Activated T-cell treated with anti-CD3 and anti-CD28 coated beads, Interleukin-2, amount 50 U/mL, for 48 hours (primary cell): ENCODE data around the gene GNB1.

Experiments
- DNase-seq, 2 experiments: peaks; one replicate each; pipeline ENCODE4 v3.0.0-alpha.2; 2020

GNB1 gene

GRCh38 chr1:1779691-1780597, 110.9 kb downstream of the GNB1 start:
- peak; percentile 70 to 75 for DNase-seq

- DNase-seq: peak in 1 of 2 experiments; percentile 26
These were observed 111.6 kb downstream of the GNB1 start for GRCh38 chr1:1779320-1779675.

DNA sequence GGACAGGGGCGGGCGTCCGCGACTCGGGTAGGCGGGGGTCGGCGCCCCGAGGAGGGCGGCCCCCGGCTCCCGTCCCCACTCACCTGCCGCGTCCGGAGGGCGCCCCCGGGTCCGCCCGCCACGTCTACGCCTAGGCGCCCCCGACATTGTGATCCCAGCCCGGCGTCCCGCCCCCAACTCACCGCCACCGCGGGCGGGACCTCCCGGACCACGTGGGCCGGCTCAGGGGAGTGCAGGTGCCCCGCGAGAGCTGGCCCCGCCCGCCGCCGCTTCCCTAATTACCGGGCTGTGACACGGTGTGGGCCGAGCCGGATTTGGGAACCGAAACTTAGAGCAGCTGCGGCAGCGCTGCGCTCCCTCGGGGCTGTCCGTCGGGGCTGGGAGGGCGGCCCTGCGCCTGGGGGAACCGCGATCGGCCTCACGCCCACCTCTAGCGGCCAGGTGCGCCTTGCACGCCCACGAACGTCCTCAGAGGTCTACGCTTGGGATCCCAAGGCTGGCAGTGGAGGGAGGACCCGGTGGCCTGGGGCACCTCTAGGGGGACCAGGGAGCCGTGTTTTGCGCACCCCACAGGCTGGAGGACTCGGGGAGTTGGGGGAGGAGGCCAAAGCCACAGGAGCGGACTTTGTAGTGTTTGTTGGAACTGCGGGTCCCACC, 112.1 kb downstream of the GNB1 start:
- peak; percentile 81 to 84 for DNase-seq

- DNase-seq: peak; percentile 79 to 84
These were observed 112.8 kb downstream of the GNB1 start, which contains the start of gene NADK for GRCh38 chr1:1777950-1778662. NADK (minus strand) TSS chr1:1778470; CDS start chr1:1765406, 13,064 bp downstream.

DNA sequence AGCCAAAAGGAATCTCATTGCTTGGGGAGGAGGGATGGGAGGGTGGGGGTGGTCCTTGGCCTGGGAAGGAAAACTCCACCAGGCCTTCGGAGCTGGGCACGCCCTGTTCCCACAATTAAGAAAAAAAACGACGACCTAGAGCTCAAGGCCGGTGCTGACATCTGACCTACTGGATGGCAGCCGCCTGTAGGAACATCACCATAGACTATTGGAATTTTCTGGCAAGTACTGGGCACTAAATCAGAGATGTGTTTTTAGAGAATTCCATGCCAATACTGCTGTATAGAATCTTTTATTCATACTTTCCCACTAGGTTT, 113.3 kb downstream of the GNB1 start:
- no peak for DNase-seq

- DNase-seq: no peak
These were observed 114.0 kb downstream of the GNB1 start for GRCh38 chr1:1776672-1777582.

DNA sequence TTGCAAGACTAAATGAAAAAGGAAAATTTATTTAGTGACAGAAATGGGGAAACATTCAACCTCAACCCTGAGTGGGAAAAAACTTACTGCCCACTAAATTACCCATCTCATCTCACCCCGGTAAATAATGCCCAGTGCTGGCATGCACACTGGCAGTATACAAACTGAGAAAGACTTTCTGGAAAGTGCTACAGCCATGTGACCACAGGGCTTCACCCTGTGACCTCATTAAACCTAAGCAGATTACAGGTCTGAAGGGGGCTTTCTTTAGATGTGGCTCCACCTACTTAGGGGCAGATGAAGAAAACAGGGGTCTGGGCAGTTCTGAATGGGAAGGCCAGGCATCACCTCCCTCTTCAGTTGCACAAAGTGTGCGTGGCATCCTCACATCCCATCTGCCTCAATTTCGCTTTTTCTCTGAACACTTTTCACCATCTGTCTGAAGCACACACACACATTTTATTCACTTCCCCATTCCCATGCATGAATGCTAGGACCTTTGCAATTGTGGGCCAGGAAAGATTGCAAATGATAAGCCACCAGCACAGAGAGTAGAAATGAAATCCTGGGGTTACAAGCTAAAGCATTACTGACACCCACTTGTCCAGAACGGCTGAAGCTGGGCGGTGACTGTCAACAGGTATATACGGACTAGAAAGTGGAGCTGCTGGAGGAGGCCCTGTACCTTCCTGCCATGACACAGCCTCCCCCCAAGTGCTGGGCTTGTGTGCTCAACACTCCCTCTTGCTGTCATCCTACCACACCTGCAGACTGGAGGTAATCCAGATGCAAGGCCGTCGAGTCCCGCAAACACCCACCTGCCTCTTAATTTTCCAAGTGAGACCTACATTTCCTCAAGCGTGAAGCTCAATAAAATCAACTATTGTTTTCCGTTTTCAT, 115.3 kb downstream of the GNB1 start:
- DNase-seq: no peak

GRCh38 chr1:1773874-1774273, 117.0 kb downstream of the GNB1 start:
- no peak for DNase-seq

GRCh38 chr1:1771096-1771495, 119.8 kb downstream of the GNB1 start:
- DNase-seq: no peak

- no peak for DNase-seq
These were observed 120.8 kb downstream of the GNB1 start for GRCh38 chr1:1770102-1770501.

DNA sequence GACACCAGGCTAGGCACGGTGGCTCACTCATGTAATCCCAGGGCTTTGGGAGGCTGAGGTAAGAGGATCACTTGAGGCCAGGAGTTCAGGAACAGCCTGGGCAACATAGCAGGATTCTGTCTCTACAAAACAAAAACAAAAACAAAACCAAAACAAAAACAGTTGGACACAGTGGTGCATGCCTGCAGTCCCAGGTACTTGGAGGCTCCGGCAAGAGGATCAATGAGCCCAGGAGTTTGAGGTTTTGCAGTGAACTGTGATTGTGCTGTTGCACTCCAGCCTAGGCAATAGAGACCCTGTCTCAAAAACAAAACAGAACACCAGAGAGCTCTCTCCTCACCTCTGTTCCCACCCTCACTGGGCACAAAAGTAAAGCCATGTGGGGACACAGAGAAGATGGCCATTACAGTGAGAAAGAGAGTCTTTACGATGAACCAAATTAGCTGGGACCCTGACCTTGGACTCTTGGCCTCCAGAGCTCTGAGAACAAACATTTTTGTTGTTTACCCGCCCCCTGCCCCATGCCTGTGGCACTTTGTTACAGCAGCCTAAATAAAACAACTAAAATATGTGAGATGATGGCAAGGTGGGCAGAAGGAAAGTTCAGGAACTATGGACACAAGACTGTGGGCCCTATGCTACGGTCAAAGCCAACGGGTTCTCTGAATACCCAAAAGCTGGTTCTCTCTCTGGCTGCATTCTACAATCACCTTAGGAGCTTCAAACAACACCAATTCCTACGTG, 122.5 kb downstream of the GNB1 start:
- DNase-seq: no peak

DNA sequence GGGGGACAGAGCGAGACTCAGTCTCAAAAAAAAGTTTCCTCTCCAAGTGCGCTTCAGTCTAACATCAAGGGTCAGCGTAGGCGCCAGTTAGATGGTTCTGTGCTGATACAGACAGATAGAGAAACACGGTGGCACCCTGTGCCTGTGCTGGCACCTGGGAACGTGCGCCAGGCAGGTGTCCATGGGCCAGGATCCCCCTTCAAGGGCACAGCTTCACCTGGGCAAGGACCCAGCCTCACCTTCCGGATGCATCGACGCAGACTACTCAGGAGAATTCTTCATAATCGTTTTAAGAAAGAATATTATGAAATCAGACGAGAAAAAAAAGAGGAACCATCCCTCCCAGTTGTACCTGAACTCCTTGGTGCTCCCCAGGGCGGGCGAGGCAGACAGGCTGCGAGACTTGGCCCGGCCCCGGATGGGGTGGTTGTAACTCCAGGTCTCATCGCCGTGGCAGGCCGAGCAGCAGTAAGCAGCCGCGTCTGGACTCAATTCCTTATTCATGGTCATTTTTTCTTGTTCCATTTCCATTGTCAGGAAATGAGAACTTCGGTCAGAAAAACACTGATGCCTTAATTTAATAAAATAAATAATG, 125.9 kb downstream of the GNB1 start:
- DNase-seq: no peak

- DNase-seq: no peak
These were observed 126.9 kb downstream of the GNB1 start for GRCh38 chr1:1763657-1764621.

- DNase-seq: no peak
These were observed 129.1 kb downstream of the GNB1 start for GRCh38 chr1:1761504-1762376.

GRCh38 chr1:1760715-1761114, 130.2 kb downstream of the GNB1 start:
- no peak for DNase-seq

DNA sequence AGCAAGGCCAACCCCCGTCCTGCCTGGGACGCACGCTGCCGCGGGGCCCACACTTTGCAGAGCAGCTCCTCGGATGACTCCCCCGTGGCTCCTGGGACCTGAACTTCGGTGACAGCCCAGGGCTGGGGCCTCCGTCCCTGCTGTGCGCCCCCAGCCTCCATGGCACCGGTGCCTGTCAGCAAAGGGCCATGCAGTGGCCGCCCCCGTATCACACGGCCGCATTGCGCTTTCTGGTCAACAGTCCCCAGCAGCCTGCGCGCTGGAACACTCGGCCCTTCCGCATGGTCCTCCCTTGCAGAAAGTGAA, 130.6 kb downstream of the GNB1 start:
- DNase-seq: no peak

- DNase-seq: no peak
These were observed 131.2 kb downstream of the GNB1 start for GRCh38 chr1:1759456-1760344.
